Superior temporal gyrus (tissue), 1 donor: ENCODE measurements around the gene WDR47.

Experiments used
- DNase-seq: peaks from one replicate; pipeline ENCODE4 v3.0.0-alpha.2; 2016; ENCODE audit errors: extremely low spot score

Gene WDR47

DNA sequence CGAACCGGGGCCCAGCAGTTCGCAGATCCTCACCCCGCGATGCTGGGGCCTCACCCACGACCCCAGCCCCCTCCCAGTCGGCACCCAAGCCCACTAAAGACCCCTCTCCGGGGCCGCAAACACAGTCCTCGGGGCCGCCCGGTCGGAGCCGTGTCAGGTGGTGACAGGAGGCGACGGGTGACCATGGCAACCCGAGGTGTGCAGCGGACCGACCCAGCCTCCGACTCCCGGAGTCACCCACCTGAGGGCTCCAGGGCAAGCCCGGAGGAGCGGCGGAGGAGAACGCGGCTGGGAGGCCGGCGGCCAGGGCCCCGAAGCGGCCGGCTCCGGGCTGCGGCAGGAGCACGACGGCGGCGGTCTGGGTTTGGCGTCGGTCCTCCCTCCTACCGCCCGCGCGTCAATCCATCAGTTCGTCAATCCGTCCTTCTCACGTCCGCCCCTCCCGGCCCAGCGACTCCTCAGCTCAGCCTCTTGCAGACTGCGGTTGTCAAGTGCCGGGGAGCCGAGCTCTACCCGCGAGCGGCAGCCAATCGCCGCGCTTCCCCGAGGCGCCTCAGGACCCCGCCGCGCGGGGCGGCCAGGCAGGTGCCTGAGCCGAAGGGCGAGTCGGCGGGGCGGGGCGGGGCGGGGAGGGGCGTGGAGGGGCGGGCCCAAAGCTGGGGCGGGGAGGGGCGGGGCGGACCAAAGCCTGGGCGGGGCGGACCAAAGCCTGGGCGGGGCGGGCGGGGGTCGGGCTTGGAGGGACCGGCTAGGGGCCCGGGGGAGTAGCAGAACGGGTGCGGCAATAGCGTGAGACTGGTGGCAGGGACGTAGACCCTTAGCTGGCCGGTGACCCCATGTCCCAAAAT lies at the start of gene WDR47:
Gene WDR47 (minus strand): TSS at position 482 of the 848 bp plus-strand sequence. CDS start 18,590 bp downstream, outside the sequence.
- DNase-seq = peak; percentile 91

DNA sequence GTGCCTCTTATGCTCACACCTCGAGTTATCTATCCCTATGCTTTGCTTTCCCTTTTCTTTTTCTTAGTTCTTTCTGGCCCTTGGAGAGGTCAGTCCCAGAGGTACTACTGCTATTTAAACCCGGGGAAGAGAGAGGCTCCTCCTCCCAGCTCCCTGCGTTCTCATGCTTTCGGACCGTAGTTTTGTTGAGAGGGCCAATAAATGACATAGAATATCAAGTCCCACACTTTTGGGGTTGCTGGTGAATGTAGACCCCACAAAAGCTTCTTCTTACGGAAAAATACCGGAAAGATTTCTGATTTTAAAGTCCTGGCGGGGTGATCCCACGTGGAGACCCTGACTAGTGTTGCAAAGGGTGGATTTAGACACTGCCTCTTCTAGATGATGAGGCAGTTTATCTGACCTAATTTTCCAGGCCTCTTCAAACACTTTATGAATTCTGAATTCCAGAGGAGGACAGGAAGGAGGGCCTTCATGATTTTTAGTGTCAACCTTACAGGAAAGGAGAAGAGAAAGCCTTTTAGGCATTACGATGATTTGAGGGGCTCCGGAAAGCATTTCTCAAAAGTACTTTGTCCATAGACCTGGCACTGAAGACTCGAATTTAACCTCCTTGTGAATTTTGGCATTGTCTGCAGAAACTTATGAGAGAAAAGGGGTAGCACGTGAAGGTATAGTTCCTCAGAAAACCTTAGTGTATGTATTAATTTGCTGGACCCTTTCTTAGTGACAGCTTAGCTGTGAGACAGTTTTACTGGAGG lies 49.4 kb upstream of the WDR47 start:
- no peak for DNase-seq

DNA sequence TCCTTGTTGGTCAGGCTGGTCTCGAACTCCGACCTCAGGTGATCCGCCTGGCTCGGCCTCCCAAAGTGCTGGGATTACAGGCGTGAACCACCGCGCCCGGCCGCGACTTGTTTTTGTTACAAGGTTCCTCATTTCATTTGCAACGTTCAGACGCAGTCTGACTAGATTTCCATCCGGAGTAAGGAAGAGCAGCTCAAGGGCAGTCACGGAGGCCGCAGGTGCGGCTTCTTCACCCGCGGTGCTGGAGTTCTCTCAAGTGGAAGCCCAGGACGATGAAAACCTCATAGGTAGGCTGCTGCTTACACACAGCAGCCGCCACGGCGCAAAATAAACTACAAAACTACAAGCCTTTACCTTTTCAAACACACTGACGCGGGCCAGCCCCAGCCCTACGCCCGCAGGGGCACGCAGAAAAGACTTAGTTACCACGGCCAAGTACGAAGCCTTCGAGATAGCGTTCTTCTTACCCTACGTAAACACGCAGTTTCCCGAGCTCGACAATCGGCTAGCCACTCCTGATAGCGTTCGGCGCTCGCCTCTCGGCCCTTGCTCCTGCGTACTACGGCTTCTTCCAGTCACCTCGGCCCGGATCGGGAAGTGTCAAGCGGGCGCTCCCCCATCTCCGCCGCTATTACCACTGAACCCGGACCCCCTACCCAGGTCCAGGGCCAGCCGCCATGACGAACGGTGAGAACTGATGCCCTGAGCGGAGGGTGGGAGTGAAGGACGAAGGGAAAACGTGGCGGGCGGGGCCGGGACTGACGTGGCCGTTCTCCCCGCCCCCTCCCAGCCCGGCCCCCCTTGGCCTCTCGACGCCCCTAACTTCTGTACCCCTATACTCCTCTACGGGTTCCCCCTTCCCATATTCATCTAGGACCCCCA lies 48.5 kb upstream of the WDR47 start, which contains the start of gene TMEM167B:
Gene TMEM167B (plus strand): TSS at position 569 of the 882 bp plus-strand sequence. CDS start 109 bp downstream, at position 678.
- DNase-seq = peak; percentile 98

DNA sequence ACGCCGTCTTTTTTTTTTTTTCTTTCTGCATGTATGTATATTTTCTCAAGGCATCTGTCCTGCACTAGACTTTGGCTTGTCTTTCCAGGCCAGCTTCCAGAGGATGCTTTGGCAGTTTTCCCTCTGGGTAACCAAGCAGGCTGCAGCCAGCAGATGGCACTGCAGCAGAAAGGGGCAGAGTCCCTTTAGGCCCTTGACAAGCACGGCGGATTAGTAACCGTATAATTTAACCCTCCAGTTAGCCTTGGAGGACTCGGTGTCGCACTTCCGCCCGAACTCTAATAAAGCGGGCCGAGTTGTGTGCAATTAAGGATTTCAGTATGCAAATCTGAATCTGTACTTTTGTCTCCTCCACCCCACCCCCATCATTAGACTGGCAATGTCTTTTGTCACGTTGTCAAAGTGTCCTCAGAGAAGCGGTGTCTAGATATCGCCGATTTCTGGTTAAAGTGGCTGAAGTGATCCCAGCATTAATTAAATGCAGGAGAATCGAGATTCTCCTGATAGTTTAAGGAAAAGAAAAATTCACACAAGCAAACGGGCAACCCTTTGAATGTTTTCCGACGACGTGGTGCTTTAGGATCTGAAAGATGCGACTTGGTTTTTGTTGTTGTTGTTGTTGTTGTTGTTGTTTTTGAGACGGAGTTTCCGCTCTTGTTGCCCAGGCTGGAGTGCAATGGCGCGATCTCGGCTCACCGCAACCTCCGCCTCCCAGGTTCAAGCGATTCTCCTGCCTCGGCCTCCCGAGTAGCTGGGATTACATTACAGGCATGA lies 47.5 kb upstream of the WDR47 start:
- DNase-seq = peak; percentile 98

DNA sequence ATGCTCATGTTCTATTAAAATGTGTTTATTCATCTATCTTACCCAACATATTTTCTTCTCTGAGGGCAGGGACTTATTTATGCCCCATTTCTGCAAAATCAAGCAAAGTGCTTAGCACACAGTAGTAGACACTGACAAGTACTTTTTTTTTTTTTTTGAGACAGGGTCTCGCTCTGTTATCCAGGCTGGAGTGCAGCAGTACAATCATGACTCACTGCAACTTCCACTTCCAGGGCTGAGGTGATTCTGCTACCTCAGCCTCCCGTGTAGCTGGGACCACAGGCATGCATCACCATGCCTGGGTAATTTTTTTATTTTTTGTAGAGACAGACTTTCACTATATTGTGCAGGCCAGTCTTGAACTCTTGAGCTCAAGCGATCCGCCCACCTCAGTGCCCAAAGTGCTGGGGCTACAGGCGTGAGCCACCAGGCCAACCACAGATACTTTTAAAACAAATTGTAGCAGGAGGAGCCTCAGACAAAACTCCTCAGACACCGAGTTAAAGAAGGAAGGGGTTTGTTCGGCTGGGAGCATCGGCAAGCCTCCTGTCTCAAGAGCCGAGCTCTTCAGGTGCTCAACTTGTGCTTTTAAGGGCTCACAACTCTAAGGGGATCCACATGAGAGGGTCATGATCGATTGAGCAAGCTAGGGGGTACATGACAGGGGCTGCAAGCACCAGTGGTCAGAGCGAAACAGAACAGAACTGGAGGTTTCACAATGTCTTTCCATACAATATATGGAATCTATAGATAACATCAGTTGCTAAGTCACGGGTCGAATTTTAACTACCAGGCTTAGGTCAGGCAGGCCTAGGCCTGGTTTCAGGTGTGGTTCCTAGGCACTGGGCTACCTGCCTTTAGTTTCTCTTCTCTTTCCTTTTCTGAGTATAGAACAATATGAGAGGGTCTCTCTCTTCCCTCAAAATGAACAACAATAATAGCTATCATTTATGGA lies 42.9 kb upstream of the WDR47 start:
- no peak for DNase-seq

DNA sequence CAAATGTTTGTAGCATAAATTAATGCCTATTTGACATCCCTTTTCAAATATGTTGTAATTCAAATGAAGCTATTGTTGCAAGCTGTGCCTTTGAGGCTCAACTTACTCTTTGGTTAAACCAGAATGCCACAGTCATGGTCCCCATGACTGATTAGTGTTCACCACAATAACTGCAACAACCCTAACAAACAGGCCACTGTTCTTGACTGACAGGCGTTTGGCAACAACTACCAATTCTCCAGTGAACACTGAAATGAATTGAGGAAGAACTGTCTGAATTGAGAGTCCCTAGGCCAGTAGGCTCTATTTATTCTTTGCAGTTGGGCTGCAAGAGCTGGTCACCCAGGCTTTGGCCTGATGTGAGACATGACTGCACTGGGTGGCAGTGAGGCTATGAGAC lies 42.0 kb upstream of the WDR47 start:
- peak; percentile 97 for DNase-seq

DNA sequence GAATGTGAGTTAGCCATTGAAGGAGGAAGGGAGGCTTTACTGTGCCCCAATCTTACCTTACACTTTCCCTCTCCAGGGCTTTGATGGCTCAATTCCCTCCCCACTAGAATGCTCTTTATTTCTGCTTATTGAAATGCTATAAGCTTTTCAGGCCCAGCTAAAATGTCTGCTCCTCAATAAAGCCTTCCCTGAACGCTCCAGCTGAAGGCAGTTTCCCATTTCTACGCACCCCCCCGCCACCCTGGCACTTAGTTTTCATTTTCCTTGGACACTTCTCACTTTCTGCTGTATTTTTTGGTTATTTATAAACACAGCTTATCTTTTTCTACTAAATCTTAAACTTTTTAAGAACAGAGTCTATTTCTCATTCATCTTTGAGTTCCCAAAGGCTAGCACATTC lies 41.6 kb upstream of the WDR47 start:
- DNase-seq = no peak

DNA sequence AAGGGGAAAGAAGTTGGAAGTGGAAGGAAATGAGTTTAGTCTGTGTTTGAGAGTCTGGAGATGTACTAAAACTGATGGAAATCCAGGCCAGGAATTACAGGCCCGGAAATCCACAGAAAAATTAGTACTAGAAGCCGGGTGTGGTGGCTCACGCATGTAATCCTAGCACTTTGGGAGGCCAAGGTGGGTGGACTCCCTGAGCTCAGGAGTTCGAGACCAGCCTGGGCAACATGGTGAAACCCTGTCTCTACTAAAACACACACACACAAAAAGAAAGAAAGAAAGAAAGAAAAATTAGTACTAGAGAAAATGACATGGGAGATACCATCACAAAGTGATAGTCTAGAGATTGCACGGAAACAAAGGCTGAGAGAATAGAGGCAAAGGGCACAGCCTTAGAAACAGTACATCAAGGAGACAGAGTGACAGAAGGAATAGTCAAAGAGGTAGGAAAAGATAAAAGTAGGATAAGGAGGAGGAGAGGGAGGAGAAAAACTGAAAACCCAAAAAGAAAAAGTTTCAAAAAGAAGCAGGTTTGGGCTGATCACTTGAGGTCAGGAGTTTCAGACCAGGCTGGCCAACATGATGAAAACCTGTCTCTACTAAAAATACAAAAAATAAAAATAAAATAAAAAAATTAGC lies 38.7 kb upstream of the WDR47 start:
- no peak for DNase-seq

DNA sequence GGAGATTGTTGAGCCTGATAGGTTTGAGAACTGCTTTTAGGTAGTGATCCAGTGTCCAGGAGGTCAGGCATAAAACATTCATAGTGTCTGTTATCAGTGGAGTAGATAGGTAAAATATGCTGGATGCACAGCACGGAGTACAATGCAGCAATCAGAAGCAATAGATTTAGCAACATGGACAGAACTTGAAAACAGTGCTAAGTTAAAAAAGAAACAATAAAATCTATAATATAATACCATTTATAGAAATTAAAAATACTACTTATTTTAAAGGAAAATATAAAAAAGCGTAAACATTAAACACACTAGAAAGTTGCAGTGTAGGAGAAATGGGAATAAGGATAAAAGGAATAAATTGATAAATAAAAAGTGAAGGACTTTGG lies 37.3 kb upstream of the WDR47 start:
- no peak for DNase-seq

DNA sequence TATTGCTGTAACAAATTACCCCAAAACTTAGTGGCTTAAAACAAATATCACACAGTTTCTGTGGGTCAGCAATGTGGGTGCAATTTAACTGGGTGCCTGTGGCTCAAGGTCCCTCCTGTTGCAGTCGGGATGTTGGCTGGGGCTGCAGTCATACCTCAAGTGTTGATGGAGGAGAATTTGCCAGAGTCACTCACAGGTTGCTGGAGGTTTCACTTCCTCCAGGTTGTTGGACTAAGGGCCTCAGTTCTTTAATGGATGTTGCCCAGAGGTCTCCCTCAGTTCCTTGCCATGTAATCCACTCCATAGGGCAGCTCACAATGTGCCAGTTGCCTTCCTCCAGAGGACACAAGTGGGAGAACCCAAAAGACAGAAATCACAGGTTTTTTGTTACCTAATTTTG lies 36.4 kb upstream of the WDR47 start:
- DNase-seq = no peak

DNA sequence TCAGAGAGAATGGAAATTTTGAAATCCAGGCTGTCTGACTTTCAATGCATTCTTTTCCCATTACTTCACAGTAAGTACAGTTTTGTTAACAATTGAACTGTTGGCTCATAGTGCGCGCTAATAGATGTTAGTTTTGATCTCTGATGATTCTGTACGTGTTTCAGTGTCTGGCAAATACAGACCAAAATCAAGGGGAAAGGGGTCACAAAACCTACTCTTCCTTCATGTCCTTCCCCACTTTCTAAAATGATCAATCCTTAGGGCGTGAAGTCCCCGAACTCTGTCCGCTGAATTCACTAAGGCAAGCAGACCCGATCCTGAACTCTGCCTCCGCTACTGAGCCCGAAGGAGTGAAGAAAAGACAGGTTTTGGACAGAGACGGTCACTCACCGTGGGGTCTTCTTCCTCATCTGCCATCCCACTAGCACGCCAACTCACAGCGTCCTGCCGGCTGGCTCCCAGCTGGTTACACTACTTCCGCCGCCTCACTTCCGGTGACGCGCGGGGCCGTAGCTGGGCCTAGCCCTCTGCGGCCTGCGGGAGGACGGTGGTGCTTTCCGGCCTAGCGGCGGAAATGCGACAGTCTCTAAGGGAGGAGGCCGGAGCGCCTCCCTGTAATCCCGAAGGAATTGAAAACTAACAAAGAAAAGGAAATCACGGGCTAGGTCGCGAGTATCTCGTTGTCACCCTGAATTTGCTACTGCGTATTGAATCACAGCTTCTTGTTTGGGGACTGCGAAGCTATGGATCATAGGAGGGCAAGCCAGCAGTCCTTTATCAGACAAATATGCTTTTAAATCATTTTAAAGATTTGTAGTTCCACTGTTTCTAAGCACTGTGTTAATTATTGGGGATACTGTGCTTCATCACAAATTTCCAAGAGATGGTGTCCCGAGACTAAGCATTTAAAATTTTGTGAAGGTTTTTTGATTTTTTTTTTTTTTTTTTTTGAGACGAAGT lies 33.9 kb upstream of the WDR47 start, which contains the start of gene TAF13:
Gene TAF13 (minus strand): TSS at position 473 of the 960 bp plus-strand sequence. CDS start 56 bp downstream, at position 417.
- peak; percentile 97 for DNase-seq

DNA sequence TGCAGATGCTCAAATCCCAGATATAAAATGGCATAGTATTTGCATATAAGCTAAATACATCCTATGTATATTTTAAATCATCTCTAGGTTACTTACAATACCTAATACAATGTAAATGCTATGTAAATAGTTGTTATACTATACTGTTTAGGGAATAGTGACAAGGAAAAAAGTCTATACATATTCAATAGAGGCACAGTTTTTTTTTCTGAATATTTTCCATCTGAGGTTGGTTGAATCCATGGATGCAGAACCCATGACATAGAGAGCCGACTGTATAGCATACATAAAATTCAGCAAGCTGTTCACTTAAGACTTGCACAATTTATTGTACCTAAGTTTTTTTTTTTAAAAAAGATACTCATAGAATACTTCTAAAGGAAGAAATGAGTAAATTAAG lies 27.4 kb upstream of the WDR47 start:
- DNase-seq = no peak

DNA sequence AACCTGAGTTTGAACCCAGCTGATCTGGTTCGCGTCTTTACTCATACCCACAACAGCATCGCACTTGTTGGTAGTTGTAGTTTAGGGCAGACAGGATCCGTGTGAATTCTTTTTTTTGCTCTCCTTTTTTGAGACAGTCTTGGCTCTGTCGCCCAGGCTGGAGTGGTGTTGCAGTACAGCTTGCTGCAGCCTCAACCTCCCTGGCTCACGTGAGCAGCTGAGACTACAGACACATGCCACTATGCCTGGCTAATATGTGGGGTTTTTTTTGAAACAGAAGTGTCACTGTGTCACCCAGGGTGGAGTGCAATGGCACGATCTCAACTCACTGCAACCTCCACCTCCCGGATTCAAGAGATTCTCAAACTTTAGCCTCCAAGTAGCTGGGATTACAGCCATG lies 26.0 kb upstream of the WDR47 start:
- no peak for DNase-seq

DNA sequence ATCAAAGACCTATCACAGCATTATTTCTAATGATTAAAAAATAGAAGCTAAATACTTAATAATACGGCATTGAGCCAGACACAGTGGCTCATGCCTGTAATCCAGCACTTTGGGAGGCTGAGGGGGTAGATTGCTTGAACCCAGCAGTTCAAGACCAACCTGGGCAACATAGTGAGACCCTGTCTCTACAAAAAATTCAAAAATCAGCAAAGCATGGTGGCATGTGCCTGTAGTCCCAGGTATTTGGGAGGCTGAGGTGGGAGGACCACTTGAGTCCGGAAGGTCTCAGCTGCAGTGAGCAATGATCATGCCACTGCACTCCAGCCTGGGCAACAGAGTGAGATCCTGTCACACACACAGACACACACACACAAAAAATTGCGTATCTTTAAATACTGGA lies 23.2 kb upstream of the WDR47 start:
- DNase-seq = no peak

DNA sequence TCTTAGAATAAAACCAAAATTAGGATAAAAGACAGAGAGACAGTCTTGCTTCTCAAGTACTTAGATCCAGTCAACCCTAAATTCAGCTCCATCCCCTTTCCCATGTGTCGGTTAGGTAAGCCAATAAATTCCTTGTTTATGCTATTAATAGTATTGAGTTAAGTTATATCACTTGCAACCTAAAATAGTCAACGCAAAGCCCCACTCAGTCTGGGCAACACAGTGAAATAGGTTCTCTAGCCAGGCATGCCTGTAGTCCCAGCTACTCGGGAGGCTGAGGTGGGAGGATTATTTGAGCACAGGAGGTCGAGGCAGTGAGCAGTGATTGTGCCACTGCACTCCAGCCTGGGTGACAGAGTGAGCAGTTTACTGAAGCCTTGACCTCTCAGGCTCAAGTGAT lies 19.3 kb upstream of the WDR47 start:
- DNase-seq = no peak

DNA sequence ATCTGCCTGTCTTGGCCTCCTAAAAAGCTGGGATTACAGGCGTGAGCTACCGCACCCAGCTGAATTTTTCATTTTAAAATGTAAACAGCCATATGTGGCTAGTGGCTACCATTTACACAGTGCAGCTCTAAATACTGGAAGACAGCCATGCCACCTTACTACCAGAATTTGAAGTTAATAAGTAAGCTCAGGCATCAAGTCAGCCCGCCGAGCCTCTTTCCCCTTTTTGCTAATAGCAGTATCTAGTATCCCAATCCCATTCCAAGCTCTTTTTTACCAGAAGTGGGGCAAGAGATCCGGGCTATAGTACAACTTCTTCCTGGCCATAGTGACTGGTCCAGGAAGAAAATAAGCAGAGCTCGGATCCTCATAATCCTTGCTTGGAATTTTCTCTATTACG lies 18.8 kb upstream of the WDR47 start:
- DNase-seq = no peak

DNA sequence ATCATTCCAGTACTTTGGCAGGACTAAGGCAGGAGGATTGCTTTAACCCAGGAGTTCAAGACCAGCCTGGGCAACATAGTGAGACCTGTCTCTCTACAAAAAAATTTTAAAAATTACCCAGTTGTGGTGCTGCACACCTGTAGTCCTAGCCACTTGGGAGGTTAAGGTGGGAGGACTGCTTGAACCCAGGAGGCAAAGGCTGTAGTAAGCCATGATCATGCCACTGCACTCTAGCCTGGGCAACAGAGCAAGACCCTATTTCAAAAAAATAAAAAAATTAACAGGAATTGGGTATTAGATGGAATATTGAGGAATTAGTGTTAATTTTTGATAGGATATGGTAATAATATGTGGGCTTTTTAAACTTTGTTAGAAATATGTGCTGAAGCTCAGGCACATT lies 17.1 kb upstream of the WDR47 start:
- DNase-seq = no peak

DNA sequence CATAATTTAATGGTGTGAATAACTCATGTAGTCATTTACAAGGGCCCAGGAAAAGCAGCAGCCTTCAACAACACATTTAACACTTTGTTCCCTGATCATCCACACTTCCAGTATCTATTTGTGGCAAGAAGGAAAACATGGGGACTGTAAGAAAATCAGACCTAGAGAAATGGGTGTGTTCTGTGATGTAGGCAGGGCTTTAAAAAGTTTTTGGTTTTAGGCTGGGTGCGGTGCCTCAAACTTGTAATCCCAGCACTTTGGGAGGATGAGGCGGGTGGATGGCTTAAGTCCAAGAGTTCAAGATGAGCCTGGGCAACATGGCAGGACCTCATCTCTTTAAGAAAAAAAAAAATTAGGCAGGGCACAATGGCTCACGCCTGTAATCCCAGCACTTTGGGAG lies 14.2 kb upstream of the WDR47 start:
- DNase-seq = no peak
